CD14-positive monocyte (primary cell): Measurements from ENCODE around the gene SHROOM1. TPM values are rescaled to one million over a fixed set of nuclear protein-coding genes. Genes with fewer than 3 reads are reported as not detected.

Experiments used
- DNase-seq, 3 donors: peaks; one replicate each; pipeline ENCODE4 v3.0.0-alpha.2; 2011 to 2022
- H2AFZ ChIP-seq: 2 replicates; pipeline ENCODE4 v1.6.0; 2012; ENCODE audit warnings: mild to moderate bottlenecking, low read depth, low read length, inconsistent platforms; ENCODE audit not compliant: insufficient read depth, poor library complexity, severe bottlenecking
- H3K27ac ChIP-seq, 2 donors: 1 replicate in 1 of 2; 2 replicates in 1 of 2; pipeline ENCODE4 v1.5.1; 2012 to 2013; ENCODE audit warnings: low read length in 2 of 2, control low read depth in 1 of 2, inconsistent platforms in 1 of 2, low read depth in 1 of 2, mild to moderate bottlenecking in 1 of 2
- H3K27me3 ChIP-seq, 2 donors: one replicate each; pipeline versions ENCODE4 v1.6.0 to v1.6.1; 2011 to 2013; ENCODE audit warnings: low read length in 2 of 2; ENCODE audit not compliant: control insufficient read depth in 2 of 2, insufficient read depth in 2 of 2
- H3K36me3 ChIP-seq, 2 donors: replicated peaks in 1 of 2; 1 replicate in 1 of 2; 2 replicates in 1 of 2; pipeline versions ENCODE4 v1.5.1 to v1.6.1; 2012 to 2013; ENCODE audit warnings: low read length in 2 of 2, control low read depth in 1 of 2, inconsistent platforms in 1 of 2, mild to moderate bottlenecking in 1 of 2; ENCODE audit not compliant: insufficient read depth in 2 of 2, control insufficient read depth in 1 of 2
- H3K4me1 ChIP-seq, 2 donors: 1 replicate in 1 of 2; 2 replicates in 1 of 2; pipeline versions ENCODE4 v1.5.1 to v1.6.1; 2012 to 2013; ENCODE audit warnings: low read length in 2 of 2, control low read depth in 1 of 2, inconsistent platforms in 1 of 2, mild to moderate bottlenecking in 1 of 2, moderate library complexity in 1 of 2; ENCODE audit not compliant: insufficient read depth in 2 of 2, control insufficient read depth in 1 of 2
- H3K4me2 ChIP-seq: replicated peaks from 2 replicates; pipeline ENCODE3; 2012; ENCODE audit warnings: low read length, moderate library complexity, mild to moderate bottlenecking; ENCODE audit not compliant: poor library complexity, severe bottlenecking; ENCODE audit errors: extremely low read depth
- H3K4me3 ChIP-seq, 3 experiments: fragments of 200-600 bp in 1 of 3; sonication (generic) in 1 of 3; replicated peaks in 1 of 3; 1 replicate in 2 of 3; 2 replicates in 1 of 3; pipeline ENCODE4 v1.5.1; 2011 to 2013; ENCODE audit warnings: low read length in 3 of 3, mild to moderate bottlenecking in 3 of 3, control low read depth in 2 of 3, low read depth in 2 of 3, inconsistent platforms in 1 of 3, moderate library complexity in 1 of 3
- H3K79me2 ChIP-seq: 2 replicates; pipeline ENCODE4 v1.6.0; 2012; ENCODE audit warnings: mild to moderate bottlenecking, control low read depth, inconsistent platforms, low read length, moderate library complexity; ENCODE audit not compliant: insufficient read depth
- H3K9ac ChIP-seq: 2 replicates; pipeline ENCODE4 v1.6.0; 2017; ENCODE audit warnings: low read length, mild to moderate bottlenecking; ENCODE audit not compliant: insufficient read depth, poor library complexity, severe bottlenecking
- H3K9me3 ChIP-seq, 2 donors: replicated peaks in 1 of 2; 1 replicate in 1 of 2; 2 replicates in 1 of 2; pipeline versions ENCODE4 v1.5.1 to v1.6.1; 2012 to 2013; ENCODE audit warnings: low read length in 2 of 2, control low read depth in 1 of 2; ENCODE audit not compliant: control insufficient read depth in 1 of 2, insufficient read depth in 1 of 2
- H4K20me1 ChIP-seq: 2 replicates; pipeline ENCODE4 v1.6.0; 2012; ENCODE audit warnings: mild to moderate bottlenecking, low read length, control low read depth, moderate library complexity; ENCODE audit not compliant: insufficient read depth
- H3K27ac Mint-ChIP-seq, 7 donors: one replicate each; pipeline ENCODE4 v1.8.0; 2020; ENCODE audit warnings: mild to moderate bottlenecking in 7 of 7, mixed read lengths in 7 of 7, moderate library complexity in 6 of 7, inconsistent platforms in 2 of 7
- H3K27me3 Mint-ChIP-seq, 3 donors: one replicate each; pipeline ENCODE4 v1.8.0; 2021 to 2022; ENCODE audit warnings: low read depth in 3 of 3, mild to moderate bottlenecking in 3 of 3, mixed read lengths in 3 of 3, moderate library complexity in 3 of 3, inconsistent platforms in 1 of 3
- H3K36me3 Mint-ChIP-seq, 2 donors: one replicate each; pipeline ENCODE4 v1.8.0; 2020; ENCODE audit warnings: mixed read lengths in 2 of 2, inconsistent platforms in 1 of 2, mild to moderate bottlenecking in 1 of 2
- H3K4me1 Mint-ChIP-seq: one replicate; pipeline ENCODE4 v1.8.0; 2020; ENCODE audit warnings: mild to moderate bottlenecking, mixed read lengths
- H3K4me3 Mint-ChIP-seq, 2 donors: one replicate each; pipeline ENCODE4 v1.8.0; 2020; ENCODE audit warnings: mild to moderate bottlenecking in 2 of 2, mixed read lengths in 2 of 2, moderate library complexity in 1 of 2
- H3K9me3 Mint-ChIP-seq, 7 donors: one replicate each; pipeline ENCODE4 v1.8.0; 2020 to 2022; ENCODE audit warnings: mixed read lengths in 7 of 7, mild to moderate bottlenecking in 6 of 7, moderate library complexity in 6 of 7, inconsistent platforms in 2 of 7
- WGBS: methylation state at CpG from one replicate; pipeline ENCODE4 v1.1.5; 2013; ENCODE audit warnings: missing lambda C conversion rate; ENCODE audit not compliant: insufficient coverage; 5-methylcytosine and 5-hydroxymethylcytosine counted together
- intact Hi-C, 2 donors: fragments of 100-400 bp; cut with micrococcal nuclease; formaldehyde crosslinking; loops; one replicate each; pipeline versions ENCODE4 v1.15.0 to v1.15.1; 2023
- polyA plus RNA-seq, 3 donors: library from polyadenylated mRNA; depleted of rRNA in 1 of 3; unstranded in 2 of 3; stranded (reverse) in 1 of 3; fragments of 300-500 nt in 2 of 3; fragments of >200 nt in 1 of 3; fragmentation: Illumina TruSeq in 2 of 3; gene quantifications; 1 replicate in 2 of 3; 2 replicates in 1 of 3; pipeline ENCODE4 v1.2.3, GENCODE V29; 2012 to 2021
- small RNA-seq: library from RNA; depleted of rRNA; stranded (forward); fragments of <200 nt; gene quantifications from one replicate; pipeline ENCODE3, GENCODE V24; 2012; ENCODE audit warnings: low read depth; ENCODE audit not compliant: insufficient read length
- TF ChIP-seq, protein P1 (sequence below): fragments of 200-600 bp; IDR thresholded peaks from one replicate; pipeline ENCODE4 v1.8.0; 2022; ENCODE audit warnings: antibody characterized with exemption, mild to moderate bottlenecking

SHROOM1 gene
- polyA plus RNA-seq, 3 donors: 6.4 to 27.0 (median 16.1) TPM

- Histone ChIP-seq H3K27ac (no peak overlapping the region), H3K9me3 (peaks cover 3 to 5% of the 10 kb centered on the region in 2 donors), H2AFZ (no peak overlapping the region), H3K27me3 (peaks cover 16 to 37% of the 10 kb centered on the region in 2 donors), H3K36me3 (no peaks in the 10 kb centered on the region), H4K20me1 (no peaks in the 10 kb centered on the region), H3K79me2 (no peaks in the 10 kb centered on the region), H3K4me3 (no peak overlapping the region), H3K9ac (no peak overlapping the region), H3K4me2 (no peak overlapping the region), H3K4me1 (peaks cover 15 to 17% of the 10 kb centered on the region in 2 donors)
- Mint-ChIP-seq H3K4me1 (peaks cover 18% of the 10 kb centered on the region), H3K9me3 (peaks cover 0 to 10% (median 1%) of the 10 kb centered on the region in 7 donors), H3K36me3 (peaks cover 1% of the 10 kb centered on the region in 2 donors), H3K27me3 (peaks cover 34 to 55% (median 42%) of the 10 kb centered on the region in 3 donors), H3K4me3 (no peak overlapping the region), H3K27ac (no peak overlapping the region)
- no peak for DNase-seq
- intact Hi-C loops: no loop called here
- 96% methylated on average over 5 of the region's 5 CpGs for WGBS
- TF ChIP-seq, protein P1, sequence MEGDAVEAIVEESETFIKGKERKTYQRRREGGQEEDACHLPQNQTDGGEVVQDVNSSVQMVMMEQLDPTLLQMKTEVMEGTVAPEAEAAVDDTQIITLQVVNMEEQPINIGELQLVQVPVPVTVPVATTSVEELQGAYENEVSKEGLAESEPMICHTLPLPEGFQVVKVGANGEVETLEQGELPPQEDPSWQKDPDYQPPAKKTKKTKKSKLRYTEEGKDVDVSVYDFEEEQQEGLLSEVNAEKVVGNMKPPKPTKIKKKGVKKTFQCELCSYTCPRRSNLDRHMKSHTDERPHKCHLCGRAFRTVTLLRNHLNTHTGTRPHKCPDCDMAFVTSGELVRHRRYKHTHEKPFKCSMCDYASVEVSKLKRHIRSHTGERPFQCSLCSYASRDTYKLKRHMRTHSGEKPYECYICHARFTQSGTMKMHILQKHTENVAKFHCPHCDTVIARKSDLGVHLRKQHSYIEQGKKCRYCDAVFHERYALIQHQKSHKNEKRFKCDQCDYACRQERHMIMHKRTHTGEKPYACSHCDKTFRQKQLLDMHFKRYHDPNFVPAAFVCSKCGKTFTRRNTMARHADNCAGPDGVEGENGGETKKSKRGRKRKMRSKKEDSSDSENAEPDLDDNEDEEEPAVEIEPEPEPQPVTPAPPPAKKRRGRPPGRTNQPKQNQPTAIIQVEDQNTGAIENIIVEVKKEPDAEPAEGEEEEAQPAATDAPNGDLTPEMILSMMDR: no peak
These were observed 57.3 kb downstream of the SHROOM1 start for GRCh38 chr5:132773114-132773513.

- peaks cover 10 to 13% of the 10 kb centered on the region in 2 donors for H3K4me1 ChIP-seq
- Mint-ChIP-seq H3K27me3 (peaks cover 29 to 49% (median 35%) of the 10 kb centered on the region in 3 donors), H3K4me1 (peaks cover 18% of the 10 kb centered on the region), H3K4me3 (no peak overlapping the region), H3K36me3 (no peaks in the 10 kb centered on the region), H3K9me3 (peaks cover 0 to 7% (median 0%) of the 10 kb centered on the region in 7 donors), H3K27ac (no peak overlapping the region)
- H3K27ac ChIP-seq: no peak overlapping the region
- H3K36me3 ChIP-seq: no peaks in the 10 kb centered on the region
- H4K20me1 ChIP-seq: no peaks in the 10 kb centered on the region
- H3K9ac ChIP-seq: no peak overlapping the region
- no peak overlapping the region for H2AFZ ChIP-seq
- no peak for DNase-seq
- H3K4me3 ChIP-seq: no peak overlapping the region
- intact Hi-C loops: no loop called here
- H3K27me3 ChIP-seq: peaks cover 10 to 30% of the 10 kb centered on the region in 2 donors
- H3K9me3 ChIP-seq: peaks cover 0 to under 1% of the 10 kb centered on the region in 2 donors
- 93% methylated on average over 3 of the region's 8 CpGs for WGBS
- TF ChIP-seq, protein P1: no peak
- H3K79me2 ChIP-seq: no peaks in the 10 kb centered on the region
- H3K4me2 ChIP-seq: no peak overlapping the region
These were observed 58.0 kb downstream of the SHROOM1 start for GRCh38 chr5:132772291-132773070.

Small RNAs within 50 kb of the gene (small RNA-seq; reads per million reads assigned to genes)
- not detected for gene RNA5SP192

Other genes starting within 250 kb of the SHROOM1 start
- gene IL13, start 172.5 kb downstream of the SHROOM1 start, polyA plus RNA-seq: not detected
- not detected for gene IL4, start 156.7 kb downstream of the SHROOM1 start, polyA plus RNA-seq
- 1 to 10 TPM in 2 of 3 donors, under 1 TPM in 1; 0.68 to 1.3 (median 1.2) TPM for gene KIF3A, start 93.1 kb downstream of the SHROOM1 start, polyA plus RNA-seq
- under 1 TPM in 1 of 3 donors, not detected in 2; 0.72 TPM for gene CCNI2, start 83.2 kb downstream of the SHROOM1 start, polyA plus RNA-seq
- gene SEPTIN8, start 53.4 kb downstream of the SHROOM1 start, polyA plus RNA-seq: 1 to 10 TPM in 1 of 3 donors, under 1 TPM in 2; 0.36 to 5.0 (median 0.54) TPM
- not detected for gene SOWAHA, start 17.3 kb downstream of the SHROOM1 start, polyA plus RNA-seq
- gene GDF9, start 35.8 kb upstream of the SHROOM1 start, polyA plus RNA-seq: under 1 TPM in 1 of 3 donors, not detected in 2; 0.55 TPM
- gene UQCRQ, start 36.0 kb upstream of the SHROOM1 start, polyA plus RNA-seq: 100 to 1,000 TPM in 2 of 3 donors, 10 to 100 TPM in 1; 81.6 to 880 (median 879) TPM
- gene LEAP2, start 43.0 kb upstream of the SHROOM1 start, polyA plus RNA-seq: 1 to 10 TPM in 1 of 3 donors, under 1 TPM in 2; 0.59 to 2.3 (median 0.88) TPM
- gene AFF4, start 133.0 kb upstream of the SHROOM1 start, polyA plus RNA-seq: 10 to 100 TPM in 2 of 3 donors, 1 to 10 TPM in 1; 9.7 to 17.7 (median 17.6) TPM
- gene ZCCHC10, start 195.9 kb upstream of the SHROOM1 start, polyA plus RNA-seq: 10 to 100 TPM; 10.7 to 52.7 (median 45.3) TPM
- gene HSPA4, start 221.4 kb upstream of the SHROOM1 start, polyA plus RNA-seq: 10 to 100 TPM; 15.7 to 52.0 (median 27.7) TPM